Measurements from ENCODE around the gene C16orf95. TPM values are rescaled to one million over a fixed set of nuclear protein-coding genes. Genes with fewer than 3 reads are reported as not detected.
A peak's percentile ranks its signal among the peaks of the same experiment; 100 is the strongest.

Gene C16orf95
- total RNA-seq, 1 donor from 2014 or later = 2.4 TPM

GRCh38 chr16:87295661-87296531 is 21.3 kb downstream of the C16orf95 start:
- no peak for DNase-seq (ENCODE audit: low spot score in 2 of 2)
- no peak for FAIRE-seq

DNA sequence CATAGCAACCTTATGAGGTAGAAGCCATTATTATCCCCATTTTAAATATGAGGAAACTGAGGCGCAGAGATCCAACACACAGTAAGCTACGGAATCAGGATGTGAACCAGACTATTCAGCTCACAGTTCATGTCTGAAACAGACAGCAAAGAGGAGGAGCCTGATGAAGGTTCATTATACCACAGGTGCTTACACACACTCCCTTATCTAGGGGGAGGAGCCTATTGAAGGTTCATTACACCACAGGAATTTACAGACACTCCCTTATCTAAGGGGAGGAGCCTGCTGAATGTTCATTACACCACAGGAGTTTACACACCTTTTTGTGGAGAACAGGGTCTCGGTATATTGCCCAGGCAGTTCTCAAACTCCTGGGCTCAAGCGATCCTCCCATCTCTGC is 21.9 kb downstream of the C16orf95 start:
- FAIRE-seq (no peak), DNase-seq (ENCODE audit: low spot score in 2 of 2) (no peak)

DNA sequence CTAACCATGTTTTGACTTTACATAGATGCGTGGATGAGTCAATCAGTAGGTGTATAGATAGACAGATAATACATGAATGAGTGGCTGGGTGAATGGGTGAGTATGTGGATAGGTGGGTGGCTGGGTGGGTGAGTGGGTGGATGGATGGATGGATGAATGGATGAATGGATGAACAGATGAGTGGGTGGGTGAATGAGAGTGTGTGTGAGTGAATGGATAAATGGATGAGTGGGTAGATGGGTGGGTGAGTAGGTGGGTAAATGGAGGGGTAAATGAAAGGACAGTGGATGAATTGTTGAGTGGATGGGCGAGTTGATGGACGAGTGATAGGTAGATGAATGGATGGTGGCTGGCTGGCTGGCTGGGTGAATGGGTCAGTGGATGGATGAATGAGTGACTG is 23.2 kb downstream of the C16orf95 start:
- no peak for DNase-seq (ENCODE audit: low spot score in 2 of 2)
- FAIRE-seq = no peak

DNA sequence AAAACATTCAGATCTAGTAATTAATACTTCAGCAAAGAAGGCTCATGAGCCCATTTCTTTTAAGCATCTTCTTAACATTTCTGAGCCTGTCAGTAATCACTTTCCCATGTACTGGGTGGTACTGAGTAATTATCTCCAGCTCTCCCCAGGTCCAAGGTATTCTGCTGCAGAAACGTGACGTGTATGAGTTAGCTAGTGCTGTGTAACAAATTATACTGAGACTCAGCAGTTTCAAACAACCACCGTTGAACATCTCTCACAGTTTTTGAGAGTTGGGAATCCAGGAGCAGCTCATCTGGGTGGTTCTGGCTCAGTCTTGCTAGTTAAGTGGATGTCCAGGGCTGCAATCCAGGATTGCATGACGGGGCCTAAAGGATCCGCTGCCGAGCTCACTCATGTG is 25.2 kb downstream of the C16orf95 start:
- FAIRE-seq (no peak), DNase-seq (ENCODE audit: low spot score in 2 of 2) (no peak)

DNA sequence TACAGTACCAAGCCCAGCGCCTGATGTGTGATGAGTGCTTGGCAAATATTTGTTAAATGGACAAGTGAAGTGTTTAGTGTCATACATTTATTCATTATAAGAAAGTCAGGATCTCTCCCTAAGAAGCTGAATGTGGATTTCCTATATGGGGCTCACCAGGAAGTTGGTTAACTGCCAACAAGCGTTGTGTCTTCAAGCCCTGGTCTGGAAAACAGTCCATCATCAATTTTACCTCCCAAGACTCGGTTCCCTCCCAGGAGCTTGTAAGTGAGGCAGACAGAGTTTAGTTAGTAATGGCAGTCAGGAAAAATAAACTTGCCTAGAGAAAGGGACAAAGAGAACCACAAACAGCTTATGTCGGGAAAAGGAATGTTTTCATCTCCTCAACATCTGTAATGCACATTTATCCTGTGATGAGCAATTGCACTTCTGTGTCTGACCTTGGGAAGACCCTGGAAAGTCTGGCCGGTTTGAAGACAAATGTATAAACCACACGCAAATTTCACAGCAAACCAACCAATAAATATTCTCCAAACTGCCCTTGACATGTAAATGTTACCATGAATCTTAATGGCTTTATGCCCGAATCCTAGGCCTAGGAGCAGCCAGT is 28.3 kb downstream of the C16orf95 start:
- no peak for FAIRE-seq

GRCh38 chr16:87286839-87287626 is 30.2 kb downstream of the C16orf95 start:
- DNase-seq (ENCODE audit: low spot score in 2 of 2) (no peak), FAIRE-seq (no peak)

More for the DNA sequence above, 28.3 kb downstream of the C16orf95 start:
- no peak for DNase-seq (ENCODE audit: low spot score in 2 of 2)

GRCh38 chr16:87284183-87284582 is 33.0 kb downstream of the C16orf95 start:
- FAIRE-seq (no peak), DNase-seq (ENCODE audit: low spot score in 2 of 2) (no peak)

DNA sequence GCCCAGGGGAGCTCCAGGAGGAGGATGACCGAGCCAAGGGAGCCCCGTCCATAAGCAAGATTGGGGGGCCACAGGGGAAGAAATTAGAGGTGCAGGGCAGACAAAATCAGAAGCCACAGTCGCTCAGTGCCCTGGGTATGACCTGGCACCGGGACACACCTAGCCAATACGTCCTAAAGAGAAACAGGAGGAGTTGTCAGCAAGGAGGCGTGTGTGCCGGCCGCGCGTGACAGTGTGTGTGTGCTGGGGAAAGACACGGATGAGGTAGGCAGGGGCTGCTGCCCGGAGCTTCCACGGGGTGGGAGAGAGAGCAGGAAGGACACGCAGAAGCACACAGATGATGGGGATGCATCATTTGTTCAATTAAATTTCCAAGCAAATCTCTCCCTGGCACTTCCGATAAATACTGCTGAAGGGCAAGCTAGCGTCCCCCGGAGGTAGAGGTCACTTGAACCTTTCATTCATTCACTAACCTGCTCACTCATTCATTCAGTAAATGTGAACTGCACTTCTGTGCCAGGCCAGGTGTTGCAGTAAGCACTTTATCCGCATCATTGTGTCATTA is 38.0 kb downstream of the C16orf95 start:
- DNase-seq (ENCODE audit: low spot score in 2 of 2) (no peak), FAIRE-seq (no peak)

- no peak for FAIRE-seq
These were observed 38.8 kb downstream of the C16orf95 start for GRCh38 chr16:87278191-87279093.

DNA sequence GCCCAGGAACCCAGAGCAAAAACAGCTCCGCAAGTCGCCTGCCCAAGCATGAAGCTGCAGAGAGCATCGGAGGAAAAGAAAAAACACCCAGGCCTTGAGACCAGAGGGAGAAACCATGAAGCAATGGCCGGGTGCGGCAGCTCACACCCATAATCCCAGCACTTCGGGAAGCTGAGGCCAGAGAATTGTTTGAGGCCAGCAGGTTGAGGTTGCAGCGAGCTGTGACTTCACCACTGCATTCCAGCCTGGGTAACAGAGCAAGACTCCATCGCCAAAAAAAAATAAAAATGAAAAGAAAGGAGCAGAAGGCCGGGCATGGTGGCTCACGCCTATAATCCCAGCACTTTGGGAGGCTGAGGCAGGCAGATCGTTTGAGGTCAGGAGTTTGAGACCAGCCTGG is 40.3 kb downstream of the C16orf95 start:
- no peak for DNase-seq (ENCODE audit: low spot score in 2 of 2)
- FAIRE-seq = no peak

More at GRCh38 chr16:87278191-87279093, 38.8 kb downstream of the C16orf95 start:
- peak; percentile 74 to 88 for DNase-seq (ENCODE audit: low spot score in 2 of 2)

- FAIRE-seq (no peak), DNase-seq (ENCODE audit: low spot score in 2 of 2) (no peak)
These were observed 41.0 kb downstream of the C16orf95 start for GRCh38 chr16:87276091-87276701.

DNA sequence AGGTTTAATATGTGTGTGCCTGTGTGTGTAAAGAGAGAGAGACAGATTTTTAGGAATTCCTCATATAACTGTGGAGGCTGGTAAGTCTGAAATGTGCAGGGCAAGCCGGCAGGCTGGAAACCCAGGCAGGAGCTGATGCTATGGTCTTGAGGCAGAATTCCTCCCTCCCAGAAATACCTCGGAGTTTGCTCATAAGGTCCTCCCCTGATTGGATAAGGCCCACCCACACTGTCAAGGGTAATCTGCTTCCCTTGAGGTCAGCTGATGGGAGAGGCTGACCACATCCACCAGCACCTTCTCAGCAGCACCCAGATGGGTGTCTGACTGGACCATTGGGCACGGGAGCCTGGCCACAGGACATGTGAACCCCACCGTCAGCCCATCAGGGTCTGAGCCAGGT is 42.4 kb downstream of the C16orf95 start:
- DNase-seq (ENCODE audit: low spot score in 2 of 2) (no peak), FAIRE-seq (no peak)

DNA sequence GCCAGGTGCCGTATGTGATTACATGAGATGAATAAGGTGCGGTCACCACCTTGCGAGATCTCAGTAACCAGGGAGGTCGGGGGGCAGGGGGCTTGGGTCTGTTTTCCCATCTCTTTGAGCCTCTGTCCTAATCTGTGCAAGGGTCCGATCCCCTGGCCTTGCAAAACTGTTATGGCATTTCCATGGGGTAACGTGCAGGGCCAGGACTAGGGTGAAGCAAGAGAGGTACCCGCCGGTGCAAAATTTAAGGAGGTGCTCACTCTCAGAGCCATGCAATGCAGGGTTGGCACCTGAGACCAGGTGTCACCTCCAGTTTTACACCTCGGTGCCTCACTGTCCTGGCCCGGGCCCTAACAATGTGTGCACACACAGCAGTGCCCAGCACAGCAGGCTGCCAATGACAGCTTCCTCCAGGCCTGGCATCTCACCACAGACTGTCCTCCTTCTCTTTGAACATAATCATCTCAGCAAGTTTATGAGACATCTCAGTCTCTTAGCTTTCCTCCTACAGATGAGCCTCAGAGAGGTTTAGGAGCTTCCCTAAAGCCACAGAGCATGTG is 43.6 kb downstream of the C16orf95 start:
- no peak for FAIRE-seq
- no peak for DNase-seq (ENCODE audit: low spot score in 2 of 2)

DNA sequence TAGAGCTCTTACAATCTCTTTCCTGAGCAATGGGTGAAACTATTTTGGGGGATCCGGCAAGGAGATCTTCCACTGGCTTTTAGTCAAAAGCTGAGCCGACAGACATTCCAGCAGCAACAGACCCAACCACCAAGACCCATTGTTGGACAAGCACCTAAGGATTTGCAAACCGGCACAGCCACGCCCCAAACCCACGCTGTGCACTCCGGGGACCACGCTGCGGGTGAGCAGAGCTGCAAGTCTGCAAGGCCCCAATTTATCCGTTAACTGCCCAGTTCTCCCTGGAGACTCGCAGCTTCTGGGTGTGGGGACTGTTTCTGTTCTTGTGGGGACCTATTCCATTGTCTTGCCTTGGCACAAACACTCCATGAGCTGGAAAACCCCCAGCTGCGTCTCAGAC is 45.9 kb downstream of the C16orf95 start:
- FAIRE-seq (no peak), DNase-seq (ENCODE audit: low spot score in 2 of 2) (no peak)

GRCh38 chr16:87267566-87267965 is 49.6 kb downstream of the C16orf95 start:
- DNase-seq (ENCODE audit: low spot score in 2 of 2) = no peak
- FAIRE-seq = no peak

- DNase-seq (ENCODE audit: low spot score in 2 of 2) (no peak), FAIRE-seq (no peak)
These were observed 50.3 kb downstream of the C16orf95 start for GRCh38 chr16:87266846-87267245.

GRCh38 chr16:87265261-87265660 is 51.9 kb downstream of the C16orf95 start:
- DNase-seq (ENCODE audit: low spot score in 2 of 2) = no peak
- no peak for FAIRE-seq

DNA sequence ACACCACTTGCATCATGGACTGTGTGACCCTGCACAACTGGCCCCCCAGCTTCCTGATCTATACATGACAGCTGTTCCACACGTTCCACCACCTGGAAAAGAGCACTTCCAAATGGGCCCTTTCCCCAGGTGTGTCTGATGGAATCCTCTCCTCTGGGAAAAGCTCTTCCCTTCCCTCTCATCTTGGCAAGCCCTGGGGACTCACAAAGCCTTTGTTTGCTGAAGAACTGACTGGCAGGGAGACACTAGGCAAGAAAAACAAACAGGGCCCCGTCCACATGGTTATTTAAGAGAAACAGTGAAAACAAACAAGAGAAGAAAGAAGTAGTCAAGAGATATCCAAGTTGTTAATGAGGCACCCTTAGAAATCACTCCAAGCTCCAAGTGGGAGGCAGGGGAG is 52.6 kb downstream of the C16orf95 start:
- DNase-seq (ENCODE audit: low spot score in 2 of 2) (no peak), FAIRE-seq (no peak)

DNA sequence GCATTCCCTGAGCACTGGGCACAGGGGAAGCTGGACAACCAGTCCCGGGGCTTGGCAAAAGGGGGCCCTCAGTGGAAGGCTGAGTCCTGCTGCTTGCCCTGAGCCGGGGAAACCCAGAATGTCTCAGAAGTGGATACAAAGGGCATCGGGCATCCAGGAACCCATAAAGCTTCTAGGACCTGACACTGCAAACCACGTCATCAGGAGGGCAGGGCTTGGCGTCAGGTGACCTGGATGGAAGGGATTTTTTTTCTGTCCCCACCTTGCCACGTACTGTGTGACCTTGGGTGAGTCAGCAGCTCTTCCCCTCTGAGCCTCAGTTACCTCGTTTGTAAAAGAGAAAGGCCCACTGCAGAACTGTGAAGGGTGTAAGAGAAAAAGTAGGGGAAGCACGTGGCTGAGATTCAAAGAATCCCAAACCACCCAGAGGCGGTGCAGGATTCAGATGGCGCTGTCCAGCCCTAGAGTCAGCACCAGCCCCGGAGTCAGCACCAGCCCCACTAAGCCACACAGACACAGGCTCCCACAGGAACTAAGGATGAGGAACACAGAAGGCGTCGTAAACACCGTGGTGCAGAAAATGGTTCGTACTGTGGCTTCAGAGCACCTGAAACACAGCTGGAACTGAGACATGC is 53.7 kb downstream of the C16orf95 start:
- DNase-seq (ENCODE audit: low spot score in 2 of 2) (no peak), FAIRE-seq (no peak)

All from frontal cortex (tissue), 4 donors.